Bronchial epithelial cell (primary cell): ENCODE results near the gene ARFIP1. TPM values are rescaled to one million over a fixed set of nuclear protein-coding genes. Genes with fewer than 3 reads are reported as not detected.
"Not testable (repeated sequence)": the region's sequence is repeated elsewhere in the genome, so short reads cannot be mapped to it uniquely, and the experiment has no call there.

Experiments
- DNase-seq: peaks from one replicate; pipeline ENCODE4 v3.0.0-alpha.2; 2010; ENCODE audit warnings: low read depth
- FAIRE-seq: peaks from 2 replicates; lab custom pipeline; 2011; peaks lifted over from hg19 to GRCh38; lab: Jason Lieb, UNC
- H3K27me3 ChIP-seq: 2 replicates; pipeline ENCODE4 v1.5.1; 2011; ENCODE audit warnings: low read length; ENCODE audit not compliant: control insufficient read depth, insufficient read depth
- H3K36me3 ChIP-seq: 2 replicates; pipeline ENCODE4 v1.5.1; 2011; ENCODE audit warnings: low read length; ENCODE audit not compliant: control insufficient read depth, insufficient read depth
- H3K4me3 ChIP-seq: 2 replicates; pipeline ENCODE4 v1.5.1; 2011; ENCODE audit warnings: mild to moderate bottlenecking, low read depth, low read length, control low read depth
- CTCF ChIP-seq: IDR thresholded peaks from 2 replicates; pipeline ENCODE4 v1.5.1; 2011; ENCODE audit warnings: mild to moderate bottlenecking, moderate library complexity, low read length, control low read depth, inconsistent platforms; ENCODE audit not compliant: insufficient read depth, severe bottlenecking
- total RNA-seq: library from RNA; depleted of rRNA; stranded (reverse); fragments of >200 nt; gene quantifications from 2 replicates; pipeline ENCODE4 v1.2.1, GENCODE V29; 2014

Gene ARFIP1
- total RNA-seq, 1 donor from 2014 or later, result 35.8 TPM

GRCh38 chr4:152849350-152849749 is 69.6 kb downstream of the ARFIP1 start:
- H3K27me3 ChIP-seq, result no peaks in the 10 kb centered on the region
- TF ChIP-seq CTCF, result no peak
- DNase-seq, result peak; percentile 88
- no peak for FAIRE-seq
- H3K36me3 ChIP-seq, result no peaks in the 10 kb centered on the region
- H3K4me3 ChIP-seq, result no peak overlapping the region

GRCh38 chr4:152850377-152850776 is 70.6 kb downstream of the ARFIP1 start:
- TF ChIP-seq CTCF, result no peak
- no peaks in the 10 kb centered on the region for H3K36me3 ChIP-seq
- H3K4me3 ChIP-seq, result no peak overlapping the region
- FAIRE-seq (peak; percentile 55), DNase-seq (peak; percentile 90)
- H3K27me3 ChIP-seq, result no peaks in the 10 kb centered on the region

GRCh38 chr4:152851226-152851625 is 71.5 kb downstream of the ARFIP1 start:
- no peak overlapping the region for H3K4me3 ChIP-seq
- no peaks in the 10 kb centered on the region for H3K36me3 ChIP-seq
- FAIRE-seq (no peak), DNase-seq (no peak)
- H3K27me3 ChIP-seq, result no peaks in the 10 kb centered on the region
- TF ChIP-seq CTCF, result no peak

GRCh38 chr4:152853293-152853692 is 73.5 kb downstream of the ARFIP1 start:
- Histone ChIP-seq H3K27me3 (no peaks in the 10 kb centered on the region), H3K4me3 (no peak overlapping the region), H3K36me3 (no peaks in the 10 kb centered on the region)
- TF ChIP-seq CTCF, result no peak
- FAIRE-seq (no peak), DNase-seq (no peak)

- DNase-seq, H3K27me3 ChIP-seq, FAIRE-seq, H3K36me3 ChIP-seq, H3K4me3 ChIP-seq: not testable (repeated sequence)
These were observed 74.3 kb downstream of the ARFIP1 start for GRCh38 chr4:152854016-152854415.

- no peaks in the 10 kb centered on the region for H3K36me3 ChIP-seq
- H3K27me3 ChIP-seq, result no peaks in the 10 kb centered on the region
- DNase-seq (no peak), FAIRE-seq (no peak)
- no peak for TF ChIP-seq CTCF
- no peak overlapping the region for H3K4me3 ChIP-seq
These were observed 77.2 kb downstream of the ARFIP1 start for GRCh38 chr4:152856960-152857359.
